Natural killer cell (primary cell): ENCODE measurements around the gene TMEM30B. TPM values are rescaled to one million over a fixed set of nuclear protein-coding genes. Genes with fewer than 3 reads are reported as not detected.
"Not testable (repeated sequence)": the region's sequence is repeated elsewhere in the genome, so short reads cannot be mapped to it uniquely, and the experiment has no call there.

ENCODE experiments used
- ATAC-seq, 3 donors: fragments of 150-1000 bp in 2 of 3; fragments of 200-7000 bp in 1 of 3; cut with Tn5 transposase; 1 replicate in 1 of 3; 2 replicates in 2 of 3; pipeline ENCODE4 v1.10.0; 2021; ENCODE audit warnings: mild to moderate bottlenecking in 2 of 3, moderate library complexity in 2 of 3
- DNase-seq, 2 donors: peaks; one replicate each; pipeline versions ENCODE4 v3.0.0 to v3.0.0-alpha.2; 2013 to 2021; ENCODE audit warnings: mixed read lengths in 1 of 2
- H3K27ac ChIP-seq: one replicate; pipeline ENCODE4 v1.5.1; 2013; ENCODE audit warnings: mild to moderate bottlenecking, low read length
- H3K27me3 ChIP-seq: one replicate; pipeline ENCODE4 v1.6.1; 2013; ENCODE audit warnings: low read length; ENCODE audit not compliant: control insufficient read depth, insufficient read depth
- H3K36me3 ChIP-seq: one replicate; pipeline ENCODE4 v1.6.1; 2013; ENCODE audit warnings: low read length; ENCODE audit not compliant: control insufficient read depth, insufficient read depth
- H3K4me1 ChIP-seq: one replicate; pipeline ENCODE4 v1.6.1; 2013; ENCODE audit warnings: low read length; ENCODE audit not compliant: control insufficient read depth, insufficient read depth
- H3K4me3 ChIP-seq: one replicate; pipeline ENCODE4 v1.5.1; 2013; ENCODE audit warnings: low read length
- H3K9me3 ChIP-seq: one replicate; pipeline ENCODE4 v1.6.1; 2013; ENCODE audit warnings: low read length; ENCODE audit not compliant: control insufficient read depth, insufficient read depth
- H3K27ac Mint-ChIP-seq, 2 donors: one replicate each; pipeline ENCODE4 v1.8.0; 2022; ENCODE audit warnings: mild to moderate bottlenecking in 2 of 2, mixed read lengths in 2 of 2, moderate library complexity in 1 of 2
- H3K27me3 Mint-ChIP-seq, 2 donors: one replicate each; pipeline ENCODE4 v1.8.0; 2022; ENCODE audit warnings: low read depth in 2 of 2, mixed read lengths in 2 of 2
- H3K36me3 Mint-ChIP-seq: one replicate; pipeline ENCODE4 v1.8.0; 2022; ENCODE audit warnings: mixed read lengths
- H3K4me1 Mint-ChIP-seq, 2 donors: one replicate each; pipeline ENCODE4 v1.8.0; 2022; ENCODE audit warnings: mixed read lengths in 2 of 2
- H3K4me3 Mint-ChIP-seq: one replicate; pipeline ENCODE4 v1.8.0; 2022; ENCODE audit warnings: mild to moderate bottlenecking, moderate library complexity, mixed read lengths
- H3K9me3 Mint-ChIP-seq, 2 donors: one replicate each; pipeline ENCODE4 v1.8.0; 2022; ENCODE audit warnings: mixed read lengths in 2 of 2
- WGBS: methylation state at CpG from one replicate; pipeline ENCODE4 v1.1.7; 2013; ENCODE audit warnings: missing lambda C conversion rate; ENCODE audit not compliant: insufficient coverage; 5-methylcytosine and 5-hydroxymethylcytosine counted together
- intact Hi-C: fragments of 100-400 bp; cut with micrococcal nuclease; formaldehyde crosslinking; loops from one replicate; pipeline ENCODE4 v1.14.2; 2022
- total RNA-seq, 4 donors: library from RNA; stranded (reverse); fragments of 120-200 nt in 1 of 4; gene quantifications; one replicate each; pipeline versions ENCODE4 v1.2.3 to v1.2.4, GENCODE V29; 2013 to 2022
- TF ChIP-seq, protein P1 (sequence below): fragments of 200-600 bp; IDR thresholded peaks from one replicate; pipeline ENCODE4 v1.8.0; 2022; ENCODE audit warnings: antibody characterized with exemption

TMEM30B gene
- total RNA-seq, 3 donors from 2014 or later (not counting 1 experiment from before 2014, with no cell fraction given) = 1.0 to 1.4 (median 1.3) TPM

DNA sequence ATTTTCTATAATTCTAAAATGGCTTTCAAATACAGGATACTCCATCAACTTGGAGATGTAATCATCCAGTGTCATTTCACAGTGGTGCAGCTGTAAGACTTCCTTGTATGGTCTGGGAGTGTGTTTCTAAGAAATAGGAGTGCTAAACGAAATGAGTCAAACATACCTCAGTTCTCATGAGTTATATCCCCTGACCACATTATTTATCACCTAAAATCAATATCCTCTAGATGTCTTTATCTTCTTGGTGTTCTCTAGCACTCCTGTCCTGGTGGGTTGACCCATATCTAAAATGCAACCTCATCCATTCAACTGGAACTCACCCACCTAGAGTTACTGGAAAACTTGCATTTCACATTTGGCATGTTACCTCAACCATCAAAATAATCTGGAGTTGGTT is 33.2 kb downstream of the TMEM30B start:
- no peaks in the 10 kb centered on the region for H3K27me3 ChIP-seq
- no peak overlapping the region for H3K4me3 Mint-ChIP-seq
- ATAC-seq = no peak
- H3K27me3 Mint-ChIP-seq = peaks cover 16 to 29% of the 10 kb centered on the region in 2 donors
- no peak for DNase-seq
- H3K9me3 Mint-ChIP-seq = no peaks in the 10 kb centered on the region
- H3K27ac Mint-ChIP-seq = no peak overlapping the region
- H3K4me1 Mint-ChIP-seq = peaks cover 0 to 5% of the 10 kb centered on the region in 2 donors
- no peaks in the 10 kb centered on the region for H3K9me3 ChIP-seq
- no peak overlapping the region for H3K27ac ChIP-seq
- no peaks in the 10 kb centered on the region for H3K36me3 ChIP-seq
- 33% methylated on average over 1 of the region's 1 CpG for WGBS
- intact Hi-C loops = no loop called here
- no peak overlapping the region for H3K4me3 ChIP-seq
- H3K4me1 ChIP-seq = no peaks in the 10 kb centered on the region
- TF ChIP-seq, protein P1, sequence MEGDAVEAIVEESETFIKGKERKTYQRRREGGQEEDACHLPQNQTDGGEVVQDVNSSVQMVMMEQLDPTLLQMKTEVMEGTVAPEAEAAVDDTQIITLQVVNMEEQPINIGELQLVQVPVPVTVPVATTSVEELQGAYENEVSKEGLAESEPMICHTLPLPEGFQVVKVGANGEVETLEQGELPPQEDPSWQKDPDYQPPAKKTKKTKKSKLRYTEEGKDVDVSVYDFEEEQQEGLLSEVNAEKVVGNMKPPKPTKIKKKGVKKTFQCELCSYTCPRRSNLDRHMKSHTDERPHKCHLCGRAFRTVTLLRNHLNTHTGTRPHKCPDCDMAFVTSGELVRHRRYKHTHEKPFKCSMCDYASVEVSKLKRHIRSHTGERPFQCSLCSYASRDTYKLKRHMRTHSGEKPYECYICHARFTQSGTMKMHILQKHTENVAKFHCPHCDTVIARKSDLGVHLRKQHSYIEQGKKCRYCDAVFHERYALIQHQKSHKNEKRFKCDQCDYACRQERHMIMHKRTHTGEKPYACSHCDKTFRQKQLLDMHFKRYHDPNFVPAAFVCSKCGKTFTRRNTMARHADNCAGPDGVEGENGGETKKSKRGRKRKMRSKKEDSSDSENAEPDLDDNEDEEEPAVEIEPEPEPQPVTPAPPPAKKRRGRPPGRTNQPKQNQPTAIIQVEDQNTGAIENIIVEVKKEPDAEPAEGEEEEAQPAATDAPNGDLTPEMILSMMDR = no peak
- H3K36me3 Mint-ChIP-seq = no peaks in the 10 kb centered on the region

DNA sequence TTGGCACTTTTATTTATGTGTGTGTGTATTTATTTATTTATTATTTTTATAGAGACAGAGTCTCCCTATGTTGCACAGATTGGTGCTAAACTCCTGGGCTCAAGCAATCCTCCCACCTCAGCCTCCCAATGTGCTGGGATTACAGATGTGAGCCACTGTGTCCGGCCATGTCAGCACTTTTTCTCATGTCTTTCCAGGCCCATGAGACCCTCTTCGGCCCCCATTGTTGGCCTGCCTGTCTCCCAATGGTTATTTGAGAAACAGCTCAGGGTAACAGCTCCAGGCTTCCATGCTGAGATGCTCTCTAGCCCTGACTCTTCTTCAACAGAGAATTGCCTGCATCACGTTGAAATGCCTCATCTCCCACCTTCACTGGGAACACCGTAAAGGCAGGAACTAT is 34.4 kb downstream of the TMEM30B start:
- ATAC-seq (no peak), DNase-seq (no peak)
- Mint-ChIP-seq H3K27me3 (peaks cover 13 to 33% of the 10 kb centered on the region in 2 donors), H3K4me1 (no peaks in the 10 kb centered on the region), H3K4me3 (no peak overlapping the region), H3K36me3 (no peaks in the 10 kb centered on the region), H3K27ac (no peak overlapping the region), H3K9me3 (no peaks in the 10 kb centered on the region)
- TF ChIP-seq, protein P1 = no peak
- H3K4me3 ChIP-seq = no peak overlapping the region
- no peaks in the 10 kb centered on the region for H3K9me3 ChIP-seq
- intact Hi-C loops = no loop called here
- H3K27ac ChIP-seq = no peak overlapping the region
- no peaks in the 10 kb centered on the region for H3K27me3 ChIP-seq
- H3K4me1 ChIP-seq = no peaks in the 10 kb centered on the region
- 80% methylated on average over 3 of the region's 4 CpGs for WGBS
- H3K36me3 ChIP-seq = no peaks in the 10 kb centered on the region

DNA sequence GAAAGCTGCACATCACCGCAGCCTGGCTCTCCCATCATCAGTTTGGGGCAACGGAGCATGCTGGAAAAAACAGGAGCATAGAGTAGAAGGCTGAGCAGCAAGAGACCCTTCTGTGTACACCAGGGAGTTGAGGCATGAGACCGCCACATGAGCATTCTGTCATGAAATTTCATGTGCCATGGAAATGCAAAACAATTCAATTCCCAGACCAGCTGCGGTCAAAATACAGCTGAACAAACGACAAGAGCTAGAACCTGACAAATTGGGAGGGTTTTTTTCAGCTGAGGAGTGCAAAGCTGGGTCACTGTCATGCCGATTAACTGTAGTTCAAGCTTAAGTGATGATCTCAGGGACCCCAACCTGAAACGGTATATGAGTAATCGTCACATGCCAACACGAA is 37.1 kb downstream of the TMEM30B start:
- DNase-seq (no peak), ATAC-seq (no peak)
- H3K9me3 Mint-ChIP-seq = peaks cover 0 to 4% of the 10 kb centered on the region in 2 donors
- no peaks in the 10 kb centered on the region for H3K36me3 ChIP-seq
- TF ChIP-seq, protein P1 = no peak
- H3K4me1 Mint-ChIP-seq = no peaks in the 10 kb centered on the region
- H3K9me3 ChIP-seq = peaks cover 6% of the 10 kb centered on the region
- no peak overlapping the region for H3K4me3 ChIP-seq
- intact Hi-C loops = no loop called here
- peaks cover 19 to 31% of the 10 kb centered on the region in 2 donors for H3K27me3 Mint-ChIP-seq
- no peaks in the 10 kb centered on the region for H3K27me3 ChIP-seq
- H3K36me3 Mint-ChIP-seq = no peaks in the 10 kb centered on the region
- H3K4me3 Mint-ChIP-seq = no peak overlapping the region
- no peaks in the 10 kb centered on the region for H3K4me1 ChIP-seq
- 88% methylated on average over 9 of the region's 9 CpGs for WGBS
- no peak overlapping the region for H3K27ac Mint-ChIP-seq
- no peak overlapping the region for H3K27ac ChIP-seq

DNA sequence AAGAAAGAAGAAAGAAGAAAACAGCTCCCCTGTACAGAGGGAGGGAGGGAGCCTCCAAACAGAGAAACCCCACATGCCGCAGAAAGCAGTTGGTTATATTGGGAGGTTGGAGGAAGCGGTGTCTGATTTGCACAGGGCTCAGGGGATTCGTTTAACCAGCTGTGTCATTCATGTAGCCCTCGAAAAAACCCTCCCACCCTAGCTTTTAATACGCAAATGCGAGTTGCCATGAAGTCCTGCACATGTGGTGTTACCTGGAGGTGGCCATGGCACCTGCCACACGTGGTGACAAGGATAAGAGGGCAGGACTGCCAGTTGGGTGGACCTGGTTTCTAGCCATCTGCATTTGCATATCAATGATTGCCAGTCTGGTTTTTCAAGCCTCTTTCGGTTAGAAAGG is 40.9 kb downstream of the TMEM30B start:
- Histone ChIP-seq H3K9me3 (peaks cover 6% of the 10 kb centered on the region), H3K27me3 (peaks cover 2% of the 10 kb centered on the region), H3K4me1 (no peaks in the 10 kb centered on the region), H3K4me3 (no peak overlapping the region), H3K27ac (no peak overlapping the region), H3K36me3 (no peaks in the 10 kb centered on the region)
- intact Hi-C loops = no loop called here
- no peak overlapping the region for H3K27ac Mint-ChIP-seq
- H3K27me3 Mint-ChIP-seq = peaks cover 22 to 29% of the 10 kb centered on the region in 2 donors
- DNase-seq = no peak
- TF ChIP-seq, protein P1 = no peak
- H3K36me3 Mint-ChIP-seq = no peaks in the 10 kb centered on the region
- H3K9me3 Mint-ChIP-seq = peaks cover 0 to 4% of the 10 kb centered on the region in 2 donors
- 68% methylated on average over 5 of the region's 8 CpGs for WGBS
- H3K4me3 Mint-ChIP-seq = no peak overlapping the region
- no peak for ATAC-seq
- no peaks in the 10 kb centered on the region for H3K4me1 Mint-ChIP-seq

DNA sequence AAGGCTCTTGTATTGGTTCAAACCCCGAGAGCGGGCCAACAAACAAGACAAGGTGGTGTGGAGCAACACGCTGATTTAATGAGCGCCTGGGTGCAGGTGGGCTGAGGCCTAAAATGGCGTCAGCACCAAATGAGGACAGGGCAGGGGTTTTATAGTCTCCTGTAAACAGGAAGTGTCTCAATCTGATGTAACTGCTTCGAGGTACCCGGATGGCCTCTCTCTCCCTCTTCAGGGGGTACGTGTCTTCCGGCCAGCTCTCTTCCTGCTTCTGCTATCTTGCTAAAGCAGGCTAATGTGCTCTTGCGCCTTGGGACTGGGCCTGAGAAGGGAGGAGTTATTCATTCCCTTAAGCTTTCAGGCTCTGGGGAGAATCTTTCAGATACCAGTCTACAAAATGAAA is 41.9 kb downstream of the TMEM30B start:
- DNase-seq, H3K36me3 Mint-ChIP-seq, H3K4me3 ChIP-seq, H3K4me3 Mint-ChIP-seq, H3K27ac Mint-ChIP-seq, H3K9me3 ChIP-seq, H3K4me1 Mint-ChIP-seq, H3K27ac ChIP-seq, H3K36me3 ChIP-seq, ATAC-seq, H3K27me3 ChIP-seq, H3K4me1 ChIP-seq, intact Hi-C loops, H3K9me3 Mint-ChIP-seq: not testable (repeated sequence)
- H3K27me3 Mint-ChIP-seq = peaks cover 23 to 29% of the 10 kb centered on the region in 2 donors
- 73% methylated on average over 9 of the region's 10 CpGs for WGBS
